H1 (cell line): ENCODE data around the gene WASHC3. TPM values are rescaled to one million over a fixed set of nuclear protein-coding genes. Genes with fewer than 3 reads are reported as not detected.

Source experiments
- CTCF ChIA-PET: fragments of 300-600 bp; sonication (Branson Sonifier 250); formaldehyde crosslinking; loops from one replicate; lab custom pipeline; 2021; ENCODE audit not compliant: partially characterized antibody; lab: Charles Lee
- POLR2A ChIA-PET: fragments of 300-600 bp; sonication (Branson Sonifier 250); formaldehyde crosslinking; loops from one replicate; lab custom pipeline; 2021; ENCODE audit warnings: inconsistent platforms; ENCODE audit not compliant: partially characterized antibody; lab: Charles Lee
- DNase-seq, 2 experiments: peaks; one replicate each; pipeline versions ENCODE4 v3.0.0 to v3.0.0-alpha.2; 2010 to 2022; ENCODE audit warnings: low spot score in 2 of 2, low read depth in 1 of 2, mixed read lengths in 1 of 2
- FAIRE-seq: peaks from 2 replicates; lab custom pipeline; 2011; peaks lifted over from hg19 to GRCh38; lab: Jason Lieb, UNC
- H2AFZ ChIP-seq: 2 replicates; pipeline ENCODE4 v1.8.1; 2012; ENCODE audit warnings: low read length, inconsistent platforms
- H2AK5ac ChIP-seq: 2 replicates; pipeline ENCODE4 v1.6.1; 2013; ENCODE audit warnings: low read depth, low read length
- H2BK120ac ChIP-seq: replicated peaks from 2 replicates; pipeline ENCODE3; 2013; ENCODE audit warnings: low read depth, low read length, inconsistent platforms
- H2BK12ac ChIP-seq: 2 replicates; pipeline ENCODE4 v1.6.1; 2013; ENCODE audit warnings: low read depth, low read length
- H2BK15ac ChIP-seq: 2 replicates; pipeline ENCODE4 v1.6.1; 2013; ENCODE audit warnings: low read length
- H2BK20ac ChIP-seq: 2 replicates; pipeline ENCODE4 v1.6.1; 2013; ENCODE audit warnings: low read length
- H2BK5ac ChIP-seq: 2 replicates; pipeline ENCODE4 v1.6.1; 2013; ENCODE audit warnings: low read depth, low read length
- H3K14ac ChIP-seq: 2 replicates; pipeline ENCODE4 v1.6.1; 2013; ENCODE audit warnings: inconsistent platforms; ENCODE audit not compliant: insufficient read length
- H3K18ac ChIP-seq: 2 replicates; pipeline ENCODE4 v1.6.1; 2013; ENCODE audit warnings: low read length; ENCODE audit errors: extremely low read depth
- H3K23ac ChIP-seq: 2 replicates; pipeline ENCODE4 v1.6.1; 2013; ENCODE audit warnings: inconsistent platforms; ENCODE audit not compliant: insufficient read length
- H3K23me2 ChIP-seq: 2 replicates; pipeline ENCODE4 v1.6.1; 2013; ENCODE audit warnings: low read depth, low read length
- H3K27ac ChIP-seq: 2 replicates; pipeline ENCODE4 v1.6.1; 2011; ENCODE audit warnings: low read depth, low read length, inconsistent platforms
- H3K27me3 ChIP-seq, 4 experiments: replicated peaks in 1 of 4; 1 replicate in 1 of 4; 2 replicates in 3 of 4; pipeline versions ENCODE4 v1.6.1 to v1.8.1; 2011 to 2013; ENCODE audit warnings: low read length in 3 of 4, mild to moderate bottlenecking in 3 of 4, inconsistent platforms in 2 of 4, mixed read lengths in 2 of 4, moderate library complexity in 1 of 4; ENCODE audit not compliant: control insufficient read depth in 3 of 4, insufficient read depth in 3 of 4; ENCODE audit errors: extremely low read depth in 1 of 4
- H3K36me3 ChIP-seq, 4 experiments: 2 replicates each; pipeline versions ENCODE4 v1.6.1 to v1.8.1; 2011 to 2013; ENCODE audit warnings: mild to moderate bottlenecking in 4 of 4, low read length in 3 of 4, moderate library complexity in 2 of 4, control low read depth in 1 of 4, inconsistent platforms in 1 of 4; ENCODE audit not compliant: insufficient read depth in 4 of 4, control insufficient read depth in 2 of 4
- H3K4ac ChIP-seq: replicated peaks from 2 replicates; pipeline ENCODE3; 2013; ENCODE audit warnings: low read length, low read depth, mixed read lengths, inconsistent platforms; ENCODE audit not compliant: insufficient read length
- H3K4me1 ChIP-seq, 4 experiments: replicated peaks in 1 of 4; 1 replicate in 1 of 4; 2 replicates in 3 of 4; pipeline versions ENCODE4 v1.6.1 to v1.8.1; 2011 to 2013; ENCODE audit warnings: low read length in 3 of 4, inconsistent platforms in 2 of 4, mixed read lengths in 1 of 4; ENCODE audit not compliant: insufficient read depth in 4 of 4, control insufficient read depth in 3 of 4
- H3K4me2 ChIP-seq, 2 experiments: 2 replicates each; pipeline versions ENCODE4 v1.6.1 to v1.8.1; 2011 to 2013; ENCODE audit warnings: low read depth in 2 of 2, low read length in 2 of 2, control low read depth in 1 of 2, inconsistent platforms in 1 of 2, mild to moderate bottlenecking in 1 of 2; ENCODE audit not compliant: insufficient read depth in 1 of 2
- H3K4me3 ChIP-seq, 4 experiments: fragments of 200-600, 300-600 bp in 1 of 4; sonication (generic), shearing (Covaris generic), sonication (Bioruptor Twin) in 1 of 4; 2 replicates each; pipeline versions ENCODE4 v1.5.1 to v1.8.1; 2011 to 2016; ENCODE audit warnings: low read length in 4 of 4, low read depth in 3 of 4, control low read depth in 2 of 4, inconsistent platforms in 2 of 4, mild to moderate bottlenecking in 2 of 4, mixed read lengths in 1 of 4, moderate library complexity in 1 of 4; ENCODE audit not compliant: insufficient read depth in 2 of 4; ENCODE audit errors: extremely low read depth in 1 of 4
- H3K56ac ChIP-seq: replicated peaks from 2 replicates; pipeline ENCODE3; 2013; ENCODE audit warnings: low read depth, mild to moderate bottlenecking, mixed read lengths, low read length, inconsistent platforms; ENCODE audit not compliant: insufficient read length
- H3K79me1 ChIP-seq: 2 replicates; pipeline ENCODE4 v1.6.1; 2013; ENCODE audit warnings: low read depth, low read length, control low read depth
- H3K79me2 ChIP-seq, 2 experiments: 2 replicates each; pipeline versions ENCODE4 v1.6.1 to v1.8.1; 2012 to 2013; ENCODE audit warnings: low read length in 2 of 2, mild to moderate bottlenecking in 2 of 2, inconsistent platforms in 1 of 2; ENCODE audit not compliant: insufficient read depth in 2 of 2, control insufficient read depth in 1 of 2
- H3K9ac ChIP-seq, 4 experiments: replicated peaks in 1 of 4; 1 replicate in 1 of 4; 2 replicates in 3 of 4; pipeline versions ENCODE4 v1.6.1 to v1.8.1; 2011 to 2013; ENCODE audit warnings: low read depth in 3 of 4, low read length in 3 of 4, control low read depth in 2 of 4, mild to moderate bottlenecking in 2 of 4, moderate library complexity in 2 of 4, inconsistent platforms in 1 of 4; ENCODE audit errors: extremely low read depth in 1 of 4
- H3K9me3 ChIP-seq, 2 experiments: 2 replicates each; pipeline versions ENCODE4 v1.6.1 to v1.8.1; 2012 to 2013; ENCODE audit warnings: mild to moderate bottlenecking in 2 of 2, moderate library complexity in 2 of 2, control low read depth in 1 of 2, inconsistent platforms in 1 of 2, low read depth in 1 of 2, low read length in 1 of 2, mixed read lengths in 1 of 2; ENCODE audit not compliant: insufficient read depth in 2 of 2
- H4K20me1 ChIP-seq, 2 experiments: replicated peaks in 1 of 2; 2 replicates each; pipeline versions ENCODE3 to v1.8.1; 2011 to 2013; ENCODE audit warnings: inconsistent platforms in 2 of 2, low read length in 2 of 2, mild to moderate bottlenecking in 1 of 2; ENCODE audit not compliant: insufficient read depth in 2 of 2, control insufficient read depth in 1 of 2
- H4K5ac ChIP-seq: 2 replicates; pipeline ENCODE4 v1.6.1; 2013; ENCODE audit warnings: low read length, low read depth, mixed read lengths, inconsistent platforms; ENCODE audit not compliant: insufficient read length
- H4K8ac ChIP-seq: 2 replicates; pipeline ENCODE4 v1.8.0; 2013; ENCODE audit warnings: mild to moderate bottlenecking, moderate library complexity, low read length, inconsistent platforms; ENCODE audit not compliant: insufficient read depth; ENCODE audit errors: extremely low read depth
- H4K91ac ChIP-seq: replicated peaks from 2 replicates; pipeline ENCODE3; 2013; ENCODE audit warnings: low read length, mixed read lengths, inconsistent platforms; ENCODE audit not compliant: insufficient read length
- ASH2L ChIP-seq: fragments of 200-600, 300-600 bp; sonication (generic); IDR thresholded peaks from one replicate; pipeline ENCODE4 v1.7.1; 2017; ENCODE audit warnings: low read length
- BRCA1 ChIP-seq: IDR thresholded peaks from 2 replicates; pipeline ENCODE4 v1.6.1; 2012; ENCODE audit warnings: low read depth, low read length, improper control_type of control experiment
- CHD2 ChIP-seq: IDR thresholded peaks from 2 replicates; pipeline ENCODE4 v1.6.1; 2012; ENCODE audit warnings: low read length, improper control_type of control experiment
- HDAC2 ChIP-seq, 2 experiments: fragments of 300-600 bp in 1 of 2; sonication (generic) in 1 of 2; IDR thresholded peaks; 2 replicates each; pipeline ENCODE4 v1.6.1; 2011 to 2012; ENCODE audit warnings: low read depth in 2 of 2, low read length in 2 of 2, mild to moderate bottlenecking in 2 of 2, moderate library complexity in 2 of 2, borderline replicate concordance in 1 of 2, inconsistent platforms in 1 of 2
- POLR2A ChIP-seq, 2 experiments: IDR thresholded peaks; 1 replicate in 1 of 2; 2 replicates in 1 of 2; pipeline ENCODE4 v1.6.1; 2011; ENCODE audit warnings: low read depth in 2 of 2, low read length in 2 of 2, mild to moderate bottlenecking in 2 of 2; ENCODE audit errors: control extremely low read depth in 1 of 2
- POU5F1 ChIP-seq: IDR thresholded peaks from 2 replicates; pipeline ENCODE4 v1.6.1; 2011; ENCODE audit warnings: low read depth, mild to moderate bottlenecking, low read length, moderate library complexity
- RXRA ChIP-seq: IDR thresholded peaks from 2 replicates; pipeline ENCODE4 v1.6.1; 2011; ENCODE audit warnings: low read depth, mild to moderate bottlenecking, low read length, moderate library complexity; ENCODE audit not compliant: insufficient read depth
- SIX5 ChIP-seq: IDR thresholded peaks from 2 replicates; pipeline ENCODE4 v1.6.1; 2011; ENCODE audit warnings: mild to moderate bottlenecking, low read depth, low read length
- SP4 ChIP-seq: IDR thresholded peaks from 2 replicates; pipeline ENCODE4 v1.6.1; 2012; ENCODE audit warnings: low read length, inconsistent platforms
- SRF ChIP-seq: IDR thresholded peaks from 2 replicates; pipeline ENCODE4 v1.6.1; 2011; ENCODE audit warnings: mild to moderate bottlenecking, low read depth, low read length, moderate library complexity
- WGBS, 2 experiments: shearing (Covaris generic) in 1 of 2; methylation state at CpG; one replicate each; pipeline versions ENCODE4 v1.1.6 to v1.1.7; 2013 to 2015; ENCODE audit warnings: low lambda C conversion rate in 2 of 2, mixed read lengths in 2 of 2, inconsistent platforms in 1 of 2, low coverage in 1 of 2, missing lambda C conversion rate in 1 of 2; ENCODE audit not compliant: insufficient replicate concordance in 2 of 2, insufficient coverage in 1 of 2, insufficient read length in 1 of 2; ENCODE audit errors: extremely low coverage in 1 of 2, missing lambda C conversion rate in 1 of 2; 5-methylcytosine and 5-hydroxymethylcytosine counted together
- polyA plus RNA-seq, 7 experiments: library from polyadenylated mRNA; depleted of rRNA in 3 of 7; stranded (reverse) in 5 of 7; unstranded in 2 of 7; fragments of >200 nt in 5 of 7; fragments of 200-250 nt in 2 of 7; gene quantifications; 1 replicate in 5 of 7; 2 replicates in 1 of 7; 4 replicates in 1 of 7; pipeline versions ENCODE4 v1.2.1 to v1.2.3, GENCODE V29; 2011 to 2013; ENCODE audit warnings: missing spikeins in 2 of 7, mixed read lengths in 2 of 7
- total RNA-seq: library from RNA; stranded (reverse); fragmentation: NEBNext Ultra II Directional; extraction: Animal tissue kit (Norgen Biotek cat#: 25700); gene quantifications from 2 replicates; pipeline ENCODE4 v1.2.1, GENCODE V29; 2021
- TF ChIP-seq, protein P1 (sequence below), 3 experiments: IDR thresholded peaks; 1 replicate in 2 of 3; 2 replicates in 1 of 3; pipeline versions ENCODE4 v1.5.1 to v1.6.1; 2011; ENCODE audit warnings: low read length in 3 of 3, mild to moderate bottlenecking in 3 of 3, inconsistent platforms in 2 of 3, low read depth in 1 of 3, moderate library complexity in 1 of 3; ENCODE audit not compliant: insufficient read depth in 1 of 3; ENCODE audit errors: control extremely low read depth in 1 of 3

Gene WASHC3
- total and polyA plus RNA-seq, 2 of the 8 experiments (the other 6 are each of a cell fraction or from before 2014, with no cell fraction given), result 7.4 to 8.3 TPM

DNA sequence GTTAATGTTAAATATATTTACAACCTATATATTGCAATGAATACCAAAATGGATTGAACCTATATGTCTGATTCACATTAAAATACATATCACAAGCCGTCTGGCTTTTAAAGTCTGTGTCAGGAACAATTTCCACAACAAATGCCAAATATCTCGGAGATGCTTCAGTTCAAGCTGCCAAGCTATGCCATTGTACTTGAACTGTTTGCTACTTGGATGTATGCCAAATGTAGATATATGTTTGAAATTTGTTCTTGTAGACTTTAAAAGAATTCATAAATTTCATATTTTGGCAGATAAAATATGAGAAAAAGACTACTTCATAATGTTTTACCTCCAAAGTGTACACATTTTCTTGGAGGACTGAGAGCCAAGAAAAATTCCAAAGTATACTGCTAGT, 37.0 kb downstream of the WASHC3 start:
- Histone ChIP-seq H3K56ac (no peak overlapping the region), H4K5ac (no peak overlapping the region), H2BK120ac (no peak overlapping the region), H3K79me1 (no peaks in the 10 kb centered on the region), H4K91ac (no peak overlapping the region), H2BK12ac (no peak overlapping the region), H3K36me3 (no peaks in the 10 kb centered on the region), H3K23ac (no peak overlapping the region), H3K23me2 (no peaks in the 10 kb centered on the region), H2AFZ (no peak overlapping the region), H2BK20ac (no peak overlapping the region), H3K4me3 (no peak overlapping the region), H3K4ac (no peak overlapping the region), H4K20me1 (peaks cover 0 to 2% of the 10 kb centered on the region in 2 experiments), H3K27ac (no peak overlapping the region), H2BK5ac (no peak overlapping the region), H3K9me3 (no peaks in the 10 kb centered on the region), H3K14ac (no peak overlapping the region), H3K27me3 (no peaks in the 10 kb centered on the region), H4K8ac (no peak overlapping the region), H3K18ac (no peak overlapping the region), H3K4me2 (no peak overlapping the region), H2AK5ac (no peak overlapping the region), H3K79me2 (no peaks in the 10 kb centered on the region), H3K4me1 (no peaks in the 10 kb centered on the region), H2BK15ac (no peak overlapping the region), H3K9ac (no peak overlapping the region)
- no peak for DNase-seq
- TF ChIP-seq, protein P1, sequence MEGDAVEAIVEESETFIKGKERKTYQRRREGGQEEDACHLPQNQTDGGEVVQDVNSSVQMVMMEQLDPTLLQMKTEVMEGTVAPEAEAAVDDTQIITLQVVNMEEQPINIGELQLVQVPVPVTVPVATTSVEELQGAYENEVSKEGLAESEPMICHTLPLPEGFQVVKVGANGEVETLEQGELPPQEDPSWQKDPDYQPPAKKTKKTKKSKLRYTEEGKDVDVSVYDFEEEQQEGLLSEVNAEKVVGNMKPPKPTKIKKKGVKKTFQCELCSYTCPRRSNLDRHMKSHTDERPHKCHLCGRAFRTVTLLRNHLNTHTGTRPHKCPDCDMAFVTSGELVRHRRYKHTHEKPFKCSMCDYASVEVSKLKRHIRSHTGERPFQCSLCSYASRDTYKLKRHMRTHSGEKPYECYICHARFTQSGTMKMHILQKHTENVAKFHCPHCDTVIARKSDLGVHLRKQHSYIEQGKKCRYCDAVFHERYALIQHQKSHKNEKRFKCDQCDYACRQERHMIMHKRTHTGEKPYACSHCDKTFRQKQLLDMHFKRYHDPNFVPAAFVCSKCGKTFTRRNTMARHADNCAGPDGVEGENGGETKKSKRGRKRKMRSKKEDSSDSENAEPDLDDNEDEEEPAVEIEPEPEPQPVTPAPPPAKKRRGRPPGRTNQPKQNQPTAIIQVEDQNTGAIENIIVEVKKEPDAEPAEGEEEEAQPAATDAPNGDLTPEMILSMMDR (IDR thresholded peaks at IDR 0.05; ENCODE audit: control extremely low read depth in 1 of 3, insufficient read depth in 1 of 3, low read depth in 1 of 3, low read length in 3 of 3), result no peak
- TF ChIP-seq HDAC2 (IDR thresholded peaks at IDR 0.05; ENCODE audit: borderline replicate concordance in 1 of 2, low read depth in 2 of 2, low read length in 2 of 2), result no peak
- no peak for TF ChIP-seq BRCA1
- TF ChIP-seq CHD2, result no peak
- TF ChIP-seq ASH2L, result no peak
- TF ChIP-seq POU5F1, result no peak
- no peak for TF ChIP-seq SRF
- TF ChIP-seq RXRA, result no peak
- TF ChIP-seq SP4, result no peak
- TF ChIP-seq POLR2A (IDR thresholded peaks at IDR 0.05; ENCODE audit: control extremely low read depth in 1 of 2, low read depth in 2 of 2, low read length in 2 of 2), result no peak
- no peak for TF ChIP-seq SIX5
- FAIRE-seq, result no peak
- ChIA-PET CTCF (interaction anchor here (1.2 to 1.5 kb wide), 2 partner anchors 19 to 430 kb away, joined by 3 read pairs; no protein-coding TSS in a partner anchor), POLR2A (no interaction called here)
- WGBS, 2 experiments, result 85% methylated on average over 2 of the region's 2 CpGs; no CpG with 5 or more reads in 1 of the 2 experiments
